Dermis microvascular lymphatic vessel endothelial cell (primary cell): Measurements from ENCODE around the gene TIGD6. TPM values are rescaled to one million over a fixed set of nuclear protein-coding genes. Genes with fewer than 3 reads are reported as not detected.
"Not testable (repeated sequence)": the region's sequence is repeated elsewhere in the genome, so short reads cannot be mapped to it uniquely, and the experiment has no call there.

Experiments used
- DNase-seq, 2 donors: peaks; one replicate each; pipeline versions ENCODE4 v3.0.0 to v3.0.0-alpha.2; 2010; ENCODE audit warnings: low read depth in 2 of 2
- total RNA-seq: library from RNA; depleted of rRNA; stranded (reverse); fragments of >200 nt; gene quantifications from 2 replicates; pipeline ENCODE4 v1.2.1, GENCODE V29; 2014

TIGD6 gene
- 3.6 and 5.3 TPM in 2 replicates for total RNA-seq

- peak; percentile 85 to 93 for DNase-seq
Measured at GRCh38 chr5:150000256-150000989, at the start of gene TIGD6, which contains the start of gene HMGXB3. Gene TIGD6, minus strand, starts transcription at chr5:150000654. Its CDS starts 4,306 bp downstream, at chr5:149996348. Gene HMGXB3, plus strand, starts transcription at chr5:150000739. Its CDS starts 4,114 bp downstream, at chr5:150004853.

- DNase-seq: no peak
Measured at GRCh38 chr5:150046031-150046430, 45.6 kb upstream of the TIGD6 start.

- DNase-seq: no peak
Measured at GRCh38 chr5:150045549-150045948, 45.1 kb upstream of the TIGD6 start.

GRCh38 chr5:150044712-150045111 is 44.3 kb upstream of the TIGD6 start:
- DNase-seq: no peak

GRCh38 chr5:150044329-150044681 is 43.9 kb upstream of the TIGD6 start:
- DNase-seq: peak in 1 of 2 donors; percentile 79

GRCh38 chr5:150043657-150044328 is 43.3 kb upstream of the TIGD6 start:
- DNase-seq: no peak

- no peak for DNase-seq
Measured at GRCh38 chr5:150042459-150042858, 42.0 kb upstream of the TIGD6 start.

- no peak for DNase-seq
Measured at GRCh38 chr5:150038547-150038946, 38.1 kb upstream of the TIGD6 start.

- peak in 1 of 2 donors; percentile 26 for DNase-seq
Measured at GRCh38 chr5:150036513-150036912, 36.1 kb upstream of the TIGD6 start.

- no peak for DNase-seq
Measured at GRCh38 chr5:150035139-150035895, 34.9 kb upstream of the TIGD6 start.

- no peak for DNase-seq
Measured at GRCh38 chr5:150034662-150035061, 34.2 kb upstream of the TIGD6 start.

- no peak for DNase-seq
Measured at GRCh38 chr5:150033334-150033733, 32.9 kb upstream of the TIGD6 start.

- not testable (repeated sequence) for DNase-seq
Measured at GRCh38 chr5:150028047-150028446, 27.6 kb upstream of the TIGD6 start.

GRCh38 chr5:150026682-150027172 is 26.3 kb upstream of the TIGD6 start:
- DNase-seq: no peak

- peak in 1 of 2 donors; percentile 22 for DNase-seq
Measured at GRCh38 chr5:150024346-150024984, 24.0 kb upstream of the TIGD6 start.

GRCh38 chr5:150023136-150023535 is 22.7 kb upstream of the TIGD6 start:
- DNase-seq: no peak

- DNase-seq: no peak
Measured at GRCh38 chr5:150022681-150023080, 22.2 kb upstream of the TIGD6 start.

GRCh38 chr5:150022158-150022531 is 21.7 kb upstream of the TIGD6 start:
- DNase-seq: peak; percentile 77 to 95

- peak in 1 of 2 donors; percentile 91 for DNase-seq
Measured at GRCh38 chr5:150021491-150022157, 21.2 kb upstream of the TIGD6 start.

GRCh38 chr5:150020249-150020648 is 19.8 kb upstream of the TIGD6 start:
- no peak for DNase-seq
